Measurements from ENCODE around the gene PAPPA2.

PAPPA2 gene

GRCh38 chr1:176531921-176532897 lies 69.2 kb downstream of the PAPPA2 start:
- Histone ChIP-seq H3K27ac (ENCODE audit: low read depth, low read length) (no peak overlapping the region), H3K9ac (ENCODE audit: low read length) (no peak overlapping the region), H3K36me3 (ENCODE audit: low read length) (no peaks in the 10 kb centered on the region), H2AFZ (ENCODE audit: low read depth, low read length, severe bottlenecking) (no peak overlapping the region), H3K4me2 (ENCODE audit: low read depth, low read length, poor library complexity, severe bottlenecking) (no peak overlapping the region), H3K4me3 (ENCODE audit: insufficient read depth, low read length, poor library complexity, severe bottlenecking) (no peak overlapping the region), H3K79me2 (ENCODE audit: insufficient read depth, low read length) (no peaks in the 10 kb centered on the region), H3K27me3 (ENCODE audit: low read length) (no peaks in the 10 kb centered on the region), H3F3A (ENCODE audit: insufficient read depth) (no peaks in the 10 kb centered on the region), H4K20me1 (ENCODE audit: low read depth, low read length) (no peaks in the 10 kb centered on the region), H3K9me2 (replicated peaks; ENCODE audit: insufficient read depth, low read length) (no peaks in the 10 kb centered on the region), H3K9me3 (ENCODE audit: insufficient read depth, low read length) (no peaks in the 10 kb centered on the region)
- TF ChIP-seq EZH2phosphoT487 (conservative IDR thresholded peaks at IDR 0.05; ENCODE audit: low read length) (no peak), CTCF (IDR thresholded peaks at IDR 0.05; ENCODE audit: insufficient read depth, low read length, poor library complexity, severe bottlenecking) (no peak)

- no peaks in the 10 kb centered on the region for H4K20me1 ChIP-seq (ENCODE audit: low read depth, low read length)
- no peak overlapping the region for H3K27ac ChIP-seq (ENCODE audit: low read depth, low read length)
- H3K9me3 ChIP-seq (ENCODE audit: insufficient read depth, low read length): no peaks in the 10 kb centered on the region
- H3K9ac ChIP-seq (ENCODE audit: low read length): no peak overlapping the region
- H2AFZ ChIP-seq (ENCODE audit: low read depth, low read length, severe bottlenecking): no peak overlapping the region
- H3K4me3 ChIP-seq (ENCODE audit: insufficient read depth, low read length, poor library complexity, severe bottlenecking): no peak overlapping the region
- no peaks in the 10 kb centered on the region for H3K27me3 ChIP-seq (ENCODE audit: low read length)
- no peaks in the 10 kb centered on the region for H3K36me3 ChIP-seq (ENCODE audit: low read length)
- H3F3A ChIP-seq (ENCODE audit: insufficient read depth): no peaks in the 10 kb centered on the region
- H3K9me2 ChIP-seq (replicated peaks; ENCODE audit: insufficient read depth, low read length): no peaks in the 10 kb centered on the region
- H3K4me2 ChIP-seq (ENCODE audit: low read depth, low read length, poor library complexity, severe bottlenecking): no peak overlapping the region
- no peaks in the 10 kb centered on the region for H3K79me2 ChIP-seq (ENCODE audit: insufficient read depth, low read length)
- TF ChIP-seq EZH2phosphoT487 (conservative IDR thresholded peaks at IDR 0.05; ENCODE audit: low read length) (no peak), CTCF (IDR thresholded peaks at IDR 0.05; ENCODE audit: insufficient read depth, low read length, poor library complexity, severe bottlenecking) (no peak)
Observed at GRCh38 chr1:176533020-176533419, 70.0 kb downstream of the PAPPA2 start.

GRCh38 chr1:176536588-176536987 lies 73.6 kb downstream of the PAPPA2 start:
- no peaks in the 10 kb centered on the region for H3K9me3 ChIP-seq (ENCODE audit: insufficient read depth, low read length)
- no peaks in the 10 kb centered on the region for H3K9me2 ChIP-seq (replicated peaks; ENCODE audit: insufficient read depth, low read length)
- H3K4me3 ChIP-seq (ENCODE audit: insufficient read depth, low read length, poor library complexity, severe bottlenecking): no peak overlapping the region
- no peaks in the 10 kb centered on the region for H3F3A ChIP-seq (ENCODE audit: insufficient read depth)
- H3K79me2 ChIP-seq (ENCODE audit: insufficient read depth, low read length): no peaks in the 10 kb centered on the region
- no peaks in the 10 kb centered on the region for H3K27me3 ChIP-seq (ENCODE audit: low read length)
- no peak overlapping the region for H3K9ac ChIP-seq (ENCODE audit: low read length)
- no peak overlapping the region for H3K4me2 ChIP-seq (ENCODE audit: low read depth, low read length, poor library complexity, severe bottlenecking)
- no peak overlapping the region for H2AFZ ChIP-seq (ENCODE audit: low read depth, low read length, severe bottlenecking)
- no peaks in the 10 kb centered on the region for H4K20me1 ChIP-seq (ENCODE audit: low read depth, low read length)
- H3K36me3 ChIP-seq (ENCODE audit: low read length): no peaks in the 10 kb centered on the region
- TF ChIP-seq EZH2phosphoT487 (conservative IDR thresholded peaks at IDR 0.05; ENCODE audit: low read length): no peak
- no peak for TF ChIP-seq CTCF (IDR thresholded peaks at IDR 0.05; ENCODE audit: insufficient read depth, low read length, poor library complexity, severe bottlenecking)
- H3K27ac ChIP-seq (ENCODE audit: low read depth, low read length): no peak overlapping the region
